ENCODE measurements around the gene CHTF18. TPM values are rescaled to one million over a fixed set of nuclear protein-coding genes. Genes with fewer than 3 reads are reported as not detected.

CHTF18 gene
- total RNA-seq, 2 donors from 2014 or later, result 7.5 to 14.5 TPM

GRCh38 chr16:822174-822908, 33.9 kb downstream of the CHTF18 start:
- DNase-seq, result no peak
- intact Hi-C loops (cut with DNase I), result no loop called here
- Histone ChIP-seq H3K27ac (no peak overlapping the region), H3K4me1 (peaks cover 10% of the 10 kb centered on the region), H3K9me3 (no peaks in the 10 kb centered on the region), H3K27me3 (peaks cover 0 to 4% of the 10 kb centered on the region in 2 donors), H3K4me3 (no peak overlapping the region), H3K36me3 (replicated peaks in 1 of 2; ENCODE audit: insufficient read depth in 1 of 2, low read depth in 2 of 2) (no peaks in the 10 kb centered on the region)
- 61 to 93% methylated on average over 6 to 21 of the region's 21 CpGs for WGBS, 2 donors
- no peak for TF ChIP-seq CTCF (IDR thresholded peaks at IDR 0.05)
- TF ChIP-seq POLR2A (IDR thresholded peaks at IDR 0.05), result no peak
- no peak for ATAC-seq

GRCh38 chr16:822909-823297, 34.5 kb downstream of the CHTF18 start:
- H3K27ac ChIP-seq, result no peak overlapping the region
- H3K27me3 ChIP-seq, result peaks cover 0 to 4% of the 10 kb centered on the region in 2 donors
- no peaks in the 10 kb centered on the region for H3K36me3 ChIP-seq (replicated peaks in 1 of 2; ENCODE audit: insufficient read depth in 1 of 2, low read depth in 2 of 2)
- intact Hi-C loops (cut with DNase I), result no loop called here
- no peaks in the 10 kb centered on the region for H3K9me3 ChIP-seq
- TF ChIP-seq CTCF (IDR thresholded peaks at IDR 0.05) (no peak), POLR2A (IDR thresholded peaks at IDR 0.05) (no peak)
- DNase-seq, result no peak
- no peak for ATAC-seq
- H3K4me3 ChIP-seq, result no peak overlapping the region
- H3K4me1 ChIP-seq, result peaks cover 10% of the 10 kb centered on the region
- 75 to 78% methylated on average over 8 to 9 of the region's 9 CpGs for WGBS, 2 donors

- TF ChIP-seq POLR2A (IDR thresholded peaks at IDR 0.05), result no peak
- no peak for TF ChIP-seq CTCF (IDR thresholded peaks at IDR 0.05)
- Histone ChIP-seq H3K4me1 (peaks cover 10% of the 10 kb centered on the region), H3K4me3 (no peak overlapping the region), H3K9me3 (no peaks in the 10 kb centered on the region), H3K27ac (no peak overlapping the region), H3K36me3 (replicated peaks in 1 of 2; ENCODE audit: insufficient read depth in 1 of 2, low read depth in 2 of 2) (no peaks in the 10 kb centered on the region), H3K27me3 (no peaks in the 10 kb centered on the region)
- no peak for ATAC-seq
- WGBS, 2 donors, result 69 to 79% methylated on average over 5 to 17 of the region's 22 CpGs
- DNase-seq, result no peak
- intact Hi-C loops (cut with DNase I), result no loop called here
Measured at GRCh38 chr16:824194-824593, 35.8 kb downstream of the CHTF18 start.

- TF ChIP-seq CTCF (IDR thresholded peaks at IDR 0.05) (no peak), POLR2A (IDR thresholded peaks at IDR 0.05) (no peak)
- Histone ChIP-seq H3K9me3 (no peaks in the 10 kb centered on the region), H3K27me3 (no peaks in the 10 kb centered on the region), H3K36me3 (replicated peaks in 1 of 2; ENCODE audit: insufficient read depth in 1 of 2, low read depth in 2 of 2) (no peaks in the 10 kb centered on the region), H3K4me1 (peaks cover 10% of the 10 kb centered on the region), H3K27ac (no peak overlapping the region), H3K4me3 (no peak overlapping the region)
- WGBS, 2 donors, result 83 to 88% methylated on average over 10 to 25 of the region's 25 CpGs
- ATAC-seq (no peak), DNase-seq (no peak)
- intact Hi-C loops (cut with DNase I), result no loop called here
Measured at GRCh38 chr16:824601-825000, 36.2 kb downstream of the CHTF18 start.

Measured in body of pancreas (tissue), 4 donors.